Measurements from ENCODE around the gene PSMC3IP. TPM values are rescaled to one million over a fixed set of nuclear protein-coding genes. Genes with fewer than 3 reads are reported as not detected.

Gene PSMC3IP
- total RNA-seq, 1 experiment from 2014 or later = 19.2 TPM

GRCh38 chr17:42526031-42526444 is 51.5 kb downstream of the PSMC3IP start:
- intact Hi-C loops (cut with micrococcal nuclease; ENCODE audit: unreplicated experiment) (loop anchor here (10.0 kb wide), 2 partner anchors 101 to 211 kb away; partner anchors contain the start of gene CAVIN1), in situ Hi-C loops (cut with HindIII; ENCODE audit: low pct_unique_long_range_greater_than_20kb, low sequenced_read_pairs) (no loop called here)
- Histone ChIP-seq H3K4me1 (ENCODE audit: control insufficient read depth, insufficient read depth, low read length) (peaks cover 36% of the 10 kb centered on the region), H3K36me3 (ENCODE audit: control insufficient read depth, insufficient read depth, low read length) (no peaks in the 10 kb centered on the region), H3K4me3 (ENCODE audit: low read depth in 2 of 2, low read length in 2 of 2) (no peak overlapping the region), H3K9me3 (ENCODE audit: control insufficient read depth, insufficient read depth, low read depth, low read length) (no peaks in the 10 kb centered on the region), H3K27ac (ENCODE audit: low read length) (peak overlapping the region; percentile 63; the same call in 1 of the 2 replicates), H3K27me3 (ENCODE audit: control insufficient read depth, insufficient read depth, low read length) (no peaks in the 10 kb centered on the region)
- no TSS peak for BruUV-seq (replicated peaks)
- ChIA-PET POLR2A (no interaction called here), CTCF (no interaction called here)
- ATAC-seq = no peak
- no peak for DNase-seq (ENCODE audit: low read depth, low spot score)
- TF ChIP-seq REST (IDR thresholded peaks at IDR 0.05; ENCODE audit: insufficient read depth in 1 of 2, low read depth in 2 of 2, low read length in 1 of 2) = no peak
- no peak for TF ChIP-seq TCF7L2 (IDR thresholded peaks at IDR 0.05; ENCODE audit: low read depth, low read length)
- no peak for TF ChIP-seq POLR2AphosphoS5 (IDR thresholded peaks at IDR 0.05; ENCODE audit: low read depth, low read length)
- no peak for TF ChIP-seq SIN3A (IDR thresholded peaks at IDR 0.05; ENCODE audit: borderline replicate concordance, insufficient read depth, low read depth, low read length)
- TF ChIP-seq CTCF (IDR thresholded peaks at IDR 0.05) = no peak

DNA sequence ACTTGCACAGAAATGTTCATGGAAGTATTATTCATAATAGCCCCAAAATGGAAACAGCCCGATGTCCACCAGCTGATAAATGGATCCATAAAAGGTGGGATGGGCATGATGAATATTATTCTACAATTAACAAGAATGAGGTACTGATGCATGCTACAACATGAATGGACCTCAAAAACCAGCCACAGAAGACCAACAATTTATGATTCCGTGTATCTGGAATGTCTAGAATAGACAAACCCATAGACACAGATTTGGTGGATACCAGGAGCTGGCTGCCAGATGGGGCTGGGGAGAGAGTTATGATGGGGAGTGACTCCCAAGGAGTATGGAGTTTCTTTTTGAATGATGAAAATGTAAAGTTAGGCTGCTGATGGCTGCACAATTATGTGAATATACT is 52.3 kb downstream of the PSMC3IP start:
- no peak for ATAC-seq

More for the DNA sequence above, 52.3 kb downstream of the PSMC3IP start:
- ChIA-PET POLR2A (no interaction called here), CTCF (no interaction called here)
- Histone ChIP-seq H3K4me1 (ENCODE audit: control insufficient read depth, insufficient read depth, low read length) (peaks cover 37% of the 10 kb centered on the region), H3K4me3 (ENCODE audit: low read depth in 2 of 2, low read length in 2 of 2) (no peak overlapping the region), H3K27me3 (ENCODE audit: control insufficient read depth, insufficient read depth, low read length) (no peaks in the 10 kb centered on the region), H3K27ac (ENCODE audit: low read length) (peak overlapping the region; percentile 35; the same call in 1 of the 2 replicates), H3K36me3 (ENCODE audit: control insufficient read depth, insufficient read depth, low read length) (no peaks in the 10 kb centered on the region), H3K9me3 (ENCODE audit: control insufficient read depth, insufficient read depth, low read depth, low read length) (no peaks in the 10 kb centered on the region)
- DNase-seq (ENCODE audit: low read depth, low spot score) = no peak
- no TSS peak for BruUV-seq (replicated peaks)
- in situ Hi-C loops (cut with HindIII; ENCODE audit: low pct_unique_long_range_greater_than_20kb, low sequenced_read_pairs) (no loop called here), intact Hi-C loops (cut with micrococcal nuclease; ENCODE audit: unreplicated experiment) (loop anchor here (10.0 kb wide), 2 partner anchors 100 to 210 kb away; partner anchors contain the start of gene CAVIN1)
- TF ChIP-seq SIN3A (IDR thresholded peaks at IDR 0.05; ENCODE audit: borderline replicate concordance, insufficient read depth, low read depth, low read length) (no peak), POLR2AphosphoS5 (IDR thresholded peaks at IDR 0.05; ENCODE audit: low read depth, low read length) (no peak), TCF7L2 (IDR thresholded peaks at IDR 0.05; ENCODE audit: low read depth, low read length) (no peak), CTCF (IDR thresholded peaks at IDR 0.05) (no peak), REST (IDR thresholded peaks at IDR 0.05; ENCODE audit: insufficient read depth in 1 of 2, low read depth in 2 of 2, low read length in 1 of 2) (no peak)
